Fibroblast of peridontal ligament (primary cell): ENCODE data around the gene LRRC2.
"Not testable (repeated sequence)": the region's sequence is repeated elsewhere in the genome, so short reads cannot be mapped to it uniquely, and the experiment has no call there.

ENCODE experiments used
- DNase-seq: peaks from one replicate; pipeline ENCODE4 v3.0.0-alpha.2; 2010; ENCODE audit errors: extremely low read depth

The LRRC2 gene

GRCh38 chr3:46557814-46558183, 8.3 kb downstream of the LRRC2 start:
- no peak for DNase-seq

- peak; percentile 72 for DNase-seq
These were observed 12.9 kb downstream of the LRRC2 start for GRCh38 chr3:46553154-46553553.

GRCh38 chr3:46552538-46552937, 13.6 kb downstream of the LRRC2 start:
- DNase-seq = no peak

GRCh38 chr3:46551615-46552014, 14.5 kb downstream of the LRRC2 start:
- no peak for DNase-seq

- DNase-seq = no peak
These were observed 16.1 kb downstream of the LRRC2 start for GRCh38 chr3:46549989-46550388.

- no peak for DNase-seq
These were observed 16.6 kb downstream of the LRRC2 start for GRCh38 chr3:46549408-46549904.

GRCh38 chr3:46548611-46549010, 17.5 kb downstream of the LRRC2 start:
- DNase-seq = not testable (repeated sequence)

- DNase-seq = no peak
These were observed 19.1 kb downstream of the LRRC2 start for GRCh38 chr3:46546896-46547440.

GRCh38 chr3:46545818-46546630, 20.1 kb downstream of the LRRC2 start:
- DNase-seq = no peak

GRCh38 chr3:46544771-46545503, 21.2 kb downstream of the LRRC2 start:
- DNase-seq = no peak

GRCh38 chr3:46542801-46543201, 23.3 kb downstream of the LRRC2 start:
- no peak for DNase-seq

- DNase-seq = no peak
These were observed 23.8 kb downstream of the LRRC2 start for GRCh38 chr3:46542344-46542743.

- DNase-seq = no peak
These were observed 24.3 kb downstream of the LRRC2 start for GRCh38 chr3:46541835-46542234.

- DNase-seq = no peak
These were observed 25.6 kb downstream of the LRRC2 start for GRCh38 chr3:46540550-46540949.

GRCh38 chr3:46539443-46540005, 26.6 kb downstream of the LRRC2 start:
- DNase-seq = no peak

GRCh38 chr3:46538803-46539442, 27.2 kb downstream of the LRRC2 start:
- DNase-seq = peak; percentile 75

GRCh38 chr3:46538425-46538802, 27.7 kb downstream of the LRRC2 start:
- not testable (repeated sequence) for DNase-seq

- no peak for DNase-seq
These were observed 28.3 kb downstream of the LRRC2 start for GRCh38 chr3:46537779-46538178.

GRCh38 chr3:46537316-46537715, 28.8 kb downstream of the LRRC2 start:
- DNase-seq = no peak

- DNase-seq = no peak
These were observed 29.3 kb downstream of the LRRC2 start for GRCh38 chr3:46536758-46537157.

- no peak for DNase-seq
These were observed 30.4 kb downstream of the LRRC2 start for GRCh38 chr3:46535746-46536145.

- DNase-seq = no peak
These were observed 33.0 kb downstream of the LRRC2 start for GRCh38 chr3:46533091-46533490.
